T-cell (primary cell): ENCODE data around the gene C1QTNF8. TPM values are rescaled to one million over a fixed set of nuclear protein-coding genes. Genes with fewer than 3 reads are reported as not detected.

Source experiments
- ATAC-seq, 4 experiments: fragments of 200-7000 bp in 3 of 4; fragments of 150-1000 bp in 1 of 4; cut with Tn5 transposase; replicated peaks in 1 of 4; 1 replicate in 3 of 4; 2 replicates in 1 of 4; pipeline ENCODE4 v1.10.0; 2021; ENCODE audit warnings: moderate library complexity in 3 of 4, mild to moderate bottlenecking in 2 of 4, moderate number of reproducible peaks in 1 of 4
- CTCF ChIA-PET, 2 donors: fragments of 300-600 bp; sonication (Branson Sonifier 250); formaldehyde crosslinking; loops; one replicate each; lab custom pipeline; 2022; ENCODE audit warnings: antibody characterized with exemption in 2 of 2; lab: Charles Lee
- POLR2A ChIA-PET, 2 donors: fragments of 300-600 bp; sonication (Branson Sonifier 250); formaldehyde crosslinking; loops; one replicate each; lab custom pipeline; 2022; ENCODE audit warnings: antibody characterized with exemption in 2 of 2; lab: Charles Lee
- DNase-seq, 35 experiments: peaks; one replicate each; pipeline versions ENCODE4 v3.0.0 to v3.0.0-alpha.2; 2013 to 2023
- H3K27ac ChIP-seq: one replicate; pipeline ENCODE4 v1.5.1; 2013; ENCODE audit warnings: low read length
- H3K27me3 ChIP-seq, 2 experiments: replicated peaks in 1 of 2; 1 replicate in 1 of 2; 2 replicates in 1 of 2; pipeline versions ENCODE4 v1.6.1 to v1.7.0; 2013; ENCODE audit warnings: low read length in 1 of 2, mixed read lengths in 1 of 2; ENCODE audit not compliant: control insufficient read depth in 2 of 2, insufficient read depth in 2 of 2; ENCODE audit errors: extremely low read depth in 1 of 2
- H3K36me3 ChIP-seq, 2 donors: 1 replicate in 1 of 2; 2 replicates in 1 of 2; pipeline versions ENCODE4 v1.6.1 to v1.7.0; 2013; ENCODE audit warnings: low read length in 1 of 2; ENCODE audit not compliant: control insufficient read depth in 2 of 2, insufficient read depth in 1 of 2; ENCODE audit errors: extremely low read depth in 1 of 2
- H3K4me1 ChIP-seq, 2 experiments: 1 replicate in 1 of 2; 2 replicates in 1 of 2; pipeline versions ENCODE4 v1.6.1 to v1.7.0; 2013; ENCODE audit warnings: low read length in 2 of 2, mixed read lengths in 1 of 2; ENCODE audit not compliant: insufficient read depth in 2 of 2, control insufficient read depth in 1 of 2; ENCODE audit errors: extremely low read depth in 1 of 2
- H3K4me3 ChIP-seq, 2 donors: 1 replicate in 1 of 2; 2 replicates in 1 of 2; pipeline versions ENCODE4 v1.5.1 to v1.7.0; 2013; ENCODE audit warnings: mild to moderate bottlenecking in 2 of 2, low read length in 1 of 2, moderate library complexity in 1 of 2; ENCODE audit not compliant: control insufficient read depth in 1 of 2; ENCODE audit errors: extremely low read depth in 1 of 2
- H3K9me3 ChIP-seq: 2 replicates; pipeline ENCODE4 v1.7.0; 2013
- H3K27ac Mint-ChIP-seq, 2 donors: one replicate each; pipeline ENCODE4 v1.8.0; 2020 to 2021; ENCODE audit warnings: mild to moderate bottlenecking in 2 of 2, mixed read lengths in 2 of 2
- H3K27me3 Mint-ChIP-seq, 2 donors: one replicate each; pipeline ENCODE4 v1.8.0; 2021 to 2022; ENCODE audit warnings: mixed read lengths in 2 of 2
- H3K36me3 Mint-ChIP-seq: one replicate; pipeline ENCODE4 v1.8.0; 2021; ENCODE audit warnings: mixed read lengths
- H3K4me1 Mint-ChIP-seq, 3 donors: one replicate each; pipeline ENCODE4 v1.8.0; 2020 to 2022; ENCODE audit warnings: mixed read lengths in 3 of 3, mild to moderate bottlenecking in 1 of 3
- H3K4me3 Mint-ChIP-seq, 3 donors: one replicate each; pipeline ENCODE4 v1.8.0; 2020 to 2022; ENCODE audit warnings: mild to moderate bottlenecking in 3 of 3, mixed read lengths in 3 of 3, moderate library complexity in 3 of 3
- H3K9me3 Mint-ChIP-seq, 3 donors: one replicate each; pipeline ENCODE4 v1.8.0; 2020 to 2022; ENCODE audit warnings: mixed read lengths in 3 of 3
- WGBS: methylation state at CpG from one replicate; pipeline ENCODE4 v1.1.5; 2013; ENCODE audit warnings: missing lambda C conversion rate; ENCODE audit not compliant: insufficient coverage; 5-methylcytosine and 5-hydroxymethylcytosine counted together
- total RNA-seq, 35 experiments: library from RNA in 6 of 35; stranded (reverse) in 6 of 35; fragments of 120-200 nt in 1 of 35; gene quantifications; one replicate each; pipeline versions ENCODE4 v1.2.1 to v1.2.4 and lab custom pipeline; 2013 to 2026

Gene C1QTNF8
- total RNA-seq, 5 donors from 2014 or later (not counting 1 experiment from before 2014, with no cell fraction given): not detected

DNA sequence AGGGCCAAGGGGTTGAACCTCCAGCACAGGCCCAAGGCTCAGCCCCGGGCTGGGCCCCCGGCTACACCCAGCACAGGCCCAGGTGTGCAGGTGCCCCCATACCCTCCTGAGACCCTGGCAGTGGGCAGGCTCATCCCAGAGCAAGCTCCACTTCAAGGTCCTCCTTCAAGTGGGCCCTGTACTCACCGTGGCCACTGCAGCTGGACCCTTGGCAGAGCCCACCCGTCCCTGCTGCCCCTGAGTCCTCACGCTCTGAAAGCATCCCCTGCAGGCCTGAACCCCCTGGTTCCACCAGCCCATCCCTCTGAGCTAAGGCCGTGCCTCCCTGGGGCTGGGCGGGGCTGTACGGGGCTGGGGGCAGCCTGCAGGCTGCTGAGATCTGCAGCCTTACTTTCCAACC is 45.7 kb upstream of the C1QTNF8 start:
- POLR2A ChIA-PET: no interaction called here

GRCh38 chr16:1141191-1141590 is 45.1 kb upstream of the C1QTNF8 start:
- Histone ChIP-seq H3K36me3 (no peaks in the 10 kb centered on the region), H3K4me3 (no peak overlapping the region), H3K9me3 (no peaks in the 10 kb centered on the region), H3K4me1 (no peaks in the 10 kb centered on the region), H3K27ac (no peak overlapping the region), H3K27me3 (peaks cover 0 to 20% of the 10 kb centered on the region in 2 experiments)
- no peak overlapping the region for H3K4me3 Mint-ChIP-seq
- peaks cover 0 to 2% of the 10 kb centered on the region in 2 donors for H3K27me3 Mint-ChIP-seq
- 68% methylated on average over 2 of the region's 8 CpGs for WGBS
- no peak for ATAC-seq
- CTCF ChIA-PET: no interaction called here
- DNase-seq: no peak
- peaks cover 0 to 3% (median 0%) of the 10 kb centered on the region in 3 donors for H3K4me1 Mint-ChIP-seq
- POLR2A ChIA-PET: no interaction called here
- no peaks in the 10 kb centered on the region for H3K9me3 Mint-ChIP-seq
- H3K36me3 Mint-ChIP-seq: no peaks in the 10 kb centered on the region
- no peak overlapping the region for H3K27ac Mint-ChIP-seq

More for the DNA sequence above, 45.7 kb upstream of the C1QTNF8 start:
- Mint-ChIP-seq H3K27me3 (peaks cover 0 to 2% of the 10 kb centered on the region in 2 donors), H3K4me1 (peaks cover 0 to 3% (median 0%) of the 10 kb centered on the region in 3 donors), H3K9me3 (no peaks in the 10 kb centered on the region), H3K4me3 (no peak overlapping the region), H3K27ac (no peak overlapping the region), H3K36me3 (no peaks in the 10 kb centered on the region)
- DNase-seq (no peak), ATAC-seq (no peak)
- Histone ChIP-seq H3K27ac (no peak overlapping the region), H3K4me1 (no peaks in the 10 kb centered on the region), H3K36me3 (no peaks in the 10 kb centered on the region), H3K4me3 (no peak overlapping the region), H3K9me3 (no peaks in the 10 kb centered on the region), H3K27me3 (peaks cover 0 to 25% of the 10 kb centered on the region in 2 experiments)
- 71% methylated on average over 8 of the region's 8 CpGs for WGBS
- CTCF ChIA-PET: no interaction called here

DNA sequence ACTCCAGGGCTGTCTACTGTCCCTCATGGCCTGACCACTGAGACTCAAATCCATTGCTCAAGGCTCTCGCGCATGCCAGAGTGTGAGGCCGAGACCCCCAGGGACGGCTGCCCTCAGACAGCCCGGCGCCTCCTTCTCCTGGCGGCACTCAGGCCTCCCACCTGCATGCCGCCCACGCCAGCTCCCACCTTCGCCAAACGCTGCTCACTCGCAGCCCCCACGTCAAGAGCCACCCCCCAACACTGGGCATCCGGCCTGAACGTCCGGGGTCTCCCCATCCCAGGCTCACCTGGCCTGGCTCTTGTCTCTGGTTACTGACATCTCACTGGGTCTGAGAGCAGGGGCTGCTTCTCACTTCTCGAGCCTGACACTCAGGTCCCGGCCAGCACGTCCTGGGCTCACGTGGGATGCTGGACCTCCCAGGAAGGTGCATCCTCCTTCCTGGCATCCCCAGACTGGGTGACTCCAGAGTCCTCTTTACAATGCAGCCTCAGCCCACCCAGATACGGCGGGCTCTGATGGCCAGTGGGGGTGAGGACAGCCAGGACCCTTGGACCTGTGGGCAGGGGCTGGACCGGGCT is 44.6 kb upstream of the C1QTNF8 start:
- Histone ChIP-seq H3K4me1 (no peaks in the 10 kb centered on the region), H3K36me3 (no peaks in the 10 kb centered on the region), H3K9me3 (no peaks in the 10 kb centered on the region), H3K27ac (no peak overlapping the region), H3K27me3 (peaks cover 0 to 20% of the 10 kb centered on the region in 2 experiments), H3K4me3 (no peak overlapping the region)
- peaks cover 0 to 3% (median 0%) of the 10 kb centered on the region in 3 donors for H3K4me1 Mint-ChIP-seq
- H3K36me3 Mint-ChIP-seq: no peaks in the 10 kb centered on the region
- CTCF ChIA-PET: no interaction called here
- POLR2A ChIA-PET: no interaction called here
- H3K27me3 Mint-ChIP-seq: peaks cover 0 to 2% of the 10 kb centered on the region in 2 donors
- no peak overlapping the region for H3K4me3 Mint-ChIP-seq
- DNase-seq: no peak
- no peak for ATAC-seq
- H3K9me3 Mint-ChIP-seq: no peaks in the 10 kb centered on the region
- H3K27ac Mint-ChIP-seq: no peak overlapping the region
- WGBS: 83% methylated on average over 20 of the region's 23 CpGs

DNA sequence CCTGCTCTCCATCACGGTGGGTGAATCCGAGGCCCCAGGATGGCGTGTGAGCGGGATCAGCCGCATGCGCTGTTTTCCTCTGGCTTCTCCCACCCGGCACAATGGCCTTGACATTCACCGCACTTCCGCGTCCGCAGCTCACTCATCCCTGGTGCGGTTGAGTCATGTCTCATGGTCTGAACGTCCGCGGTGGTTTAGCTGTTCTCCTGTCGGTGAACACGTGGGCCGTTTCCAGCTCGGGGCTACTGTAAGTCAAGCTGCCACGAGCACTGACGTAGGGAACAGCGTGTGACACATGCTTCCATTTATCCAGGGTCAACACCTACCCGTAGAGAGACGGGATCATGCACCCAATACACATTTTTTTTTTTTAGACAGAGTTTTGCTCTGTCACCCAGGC is 41.6 kb upstream of the C1QTNF8 start:
- peaks cover 0 to 5% of the 10 kb centered on the region in 2 donors for H3K27me3 Mint-ChIP-seq

GRCh38 chr16:1135459-1135825 is 39.4 kb upstream of the C1QTNF8 start:
- H3K9me3 ChIP-seq: no peaks in the 10 kb centered on the region
- no peak overlapping the region for H3K27ac ChIP-seq
- no peak for DNase-seq
- H3K36me3 Mint-ChIP-seq: no peaks in the 10 kb centered on the region
- no peak for ATAC-seq
- peaks cover 0 to 20% of the 10 kb centered on the region in 2 experiments for H3K27me3 ChIP-seq
- no peaks in the 10 kb centered on the region for H3K9me3 Mint-ChIP-seq
- CTCF ChIA-PET: no interaction called here
- no peak overlapping the region for H3K4me3 Mint-ChIP-seq
- no peaks in the 10 kb centered on the region for H3K4me1 Mint-ChIP-seq
- no CpG with 5 or more reads among the region's 3 CpGs for WGBS
- H3K4me1 ChIP-seq: no peaks in the 10 kb centered on the region
- no peaks in the 10 kb centered on the region for H3K36me3 ChIP-seq
- POLR2A ChIA-PET: no interaction called here
- peaks cover 0 to 6% of the 10 kb centered on the region in 2 donors for H3K27me3 Mint-ChIP-seq
- H3K27ac Mint-ChIP-seq: no peak overlapping the region
- no peak overlapping the region for H3K4me3 ChIP-seq

More for the DNA sequence above, 41.6 kb upstream of the C1QTNF8 start:
- DNase-seq: no peak
- Mint-ChIP-seq H3K4me1 (peaks cover 0 to 3% (median 0%) of the 10 kb centered on the region in 3 donors), H3K27ac (no peak overlapping the region), H3K9me3 (no peaks in the 10 kb centered on the region), H3K4me3 (no peak overlapping the region), H3K36me3 (no peaks in the 10 kb centered on the region)
- Histone ChIP-seq H3K36me3 (no peaks in the 10 kb centered on the region), H3K4me1 (no peaks in the 10 kb centered on the region), H3K27ac (no peak overlapping the region), H3K9me3 (no peaks in the 10 kb centered on the region), H3K27me3 (peaks cover 0 to 29% of the 10 kb centered on the region in 2 experiments), H3K4me3 (no peak overlapping the region)
- POLR2A ChIA-PET: no interaction called here
- WGBS: 89% methylated on average over 24 of the region's 24 CpGs
- no peak for ATAC-seq
- CTCF ChIA-PET: no interaction called here

DNA sequence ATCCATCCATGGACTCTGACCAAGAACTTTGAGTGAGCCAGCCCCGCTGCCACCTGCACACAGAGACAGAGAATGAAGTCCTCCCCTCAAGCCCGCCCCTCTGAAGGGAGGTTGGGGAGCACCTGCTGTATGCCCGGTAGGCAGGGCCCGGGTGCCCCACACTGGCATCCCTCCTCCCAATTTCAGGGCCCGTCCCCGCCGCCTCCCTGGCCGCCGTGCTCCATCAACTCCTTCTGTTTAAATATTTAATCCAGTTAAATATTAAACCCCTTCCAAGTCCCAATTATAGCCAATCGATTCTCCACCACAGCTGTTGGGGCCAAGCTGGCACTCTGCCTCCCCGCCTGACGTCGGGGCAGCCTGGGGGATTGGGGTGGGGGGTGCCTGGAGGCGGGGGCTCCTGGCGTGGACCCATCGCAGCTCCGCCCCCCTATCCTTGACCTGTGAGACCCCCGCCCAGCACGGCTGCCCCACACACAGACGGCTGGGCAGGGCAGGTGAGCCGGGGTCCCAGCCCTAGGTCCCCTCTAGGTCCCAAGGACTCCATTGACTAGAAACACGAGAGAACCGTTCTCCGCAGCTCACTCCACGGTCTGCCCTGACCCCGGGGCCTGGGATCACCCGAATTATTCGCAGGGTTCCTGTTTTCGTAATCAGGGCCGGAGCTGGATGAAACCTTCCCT is 38.9 kb upstream of the C1QTNF8 start:
- H3K4me1 ChIP-seq: no peaks in the 10 kb centered on the region
- no peak overlapping the region for H3K27ac ChIP-seq
- CTCF ChIA-PET: interaction anchor here in 1 of 2 donors (0.6 kb wide), 1 partner anchor 15 kb away, joined by 6 read pairs; no protein-coding TSS in a partner anchor
- no peaks in the 10 kb centered on the region for H3K36me3 ChIP-seq
- H3K27ac Mint-ChIP-seq: no peak overlapping the region
- 74% methylated on average over 21 of the region's 30 CpGs for WGBS
- peaks cover 0 to 20% of the 10 kb centered on the region in 2 experiments for H3K27me3 ChIP-seq
- DNase-seq (no peak), ATAC-seq (no peak)
- POLR2A ChIA-PET: no interaction called here
- H3K9me3 Mint-ChIP-seq: no peaks in the 10 kb centered on the region
- H3K27me3 Mint-ChIP-seq: peaks cover 0 to 6% of the 10 kb centered on the region in 2 donors
- no peaks in the 10 kb centered on the region for H3K9me3 ChIP-seq
- no peaks in the 10 kb centered on the region for H3K36me3 Mint-ChIP-seq
- no peaks in the 10 kb centered on the region for H3K4me1 Mint-ChIP-seq
- no peak overlapping the region for H3K4me3 Mint-ChIP-seq
- no peak overlapping the region for H3K4me3 ChIP-seq
